Stimulated activated CD4-positive, alpha-beta T cell treated with anti-CD3 and anti-CD28 coated beads, Interleukin-1b, Interleukin-23, amount 100 ng/mL, for 24 hours (primary cell): ENCODE data around the gene NMNAT1.
"Not testable (repeated sequence)": the region's sequence is repeated elsewhere in the genome, so short reads cannot be mapped to it uniquely, and the experiment has no call there.

ENCODE experiments used
- DNase-seq, 4 experiments: peaks; one replicate each; pipeline ENCODE4 v3.0.0-alpha.2; 2020; ENCODE audit warnings: low read depth in 4 of 4, low spot score in 1 of 4

NMNAT1 gene

DNA sequence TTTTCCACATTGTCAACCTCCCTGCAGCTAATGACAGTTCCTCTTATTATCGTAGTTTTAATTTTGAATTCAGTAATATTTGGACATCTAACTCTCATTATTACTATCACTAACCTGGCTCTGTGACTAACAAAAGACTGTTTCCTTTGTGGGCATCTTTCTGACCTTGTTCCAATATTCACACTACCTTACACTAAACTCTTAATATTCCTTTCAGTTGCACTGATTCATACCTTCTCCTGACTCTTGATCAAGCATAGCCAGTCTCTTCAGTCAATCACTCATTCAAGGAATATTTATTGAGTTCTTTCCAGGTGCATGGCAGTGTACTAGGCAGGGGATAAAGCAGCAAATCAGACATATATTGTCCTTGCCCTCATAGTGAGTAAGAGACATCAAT lies 25.4 kb upstream of the NMNAT1 start:
- no peak for DNase-seq

DNA sequence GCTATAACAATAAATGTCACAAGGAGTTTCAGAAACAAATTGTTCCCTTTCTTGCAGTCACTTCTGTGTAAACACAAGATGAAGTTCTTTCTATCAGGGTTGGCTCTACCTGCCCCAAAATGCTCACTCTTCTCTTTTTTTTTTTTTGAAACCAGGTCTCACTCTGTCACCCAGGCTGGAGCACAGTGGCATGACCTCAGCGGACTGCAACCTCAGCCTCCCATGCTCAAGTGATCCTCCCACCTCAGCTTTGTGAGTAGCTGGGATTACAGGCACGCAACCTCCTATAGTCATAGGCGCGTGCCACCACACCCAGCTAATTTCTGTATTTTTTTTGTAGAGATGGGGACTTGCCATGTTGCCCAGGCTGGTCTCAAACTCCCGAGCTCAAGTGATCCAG lies 22.7 kb upstream of the NMNAT1 start:
- no peak for DNase-seq

GRCh38 chr1:9922342-9922741 lies 20.9 kb upstream of the NMNAT1 start:
- no peak for DNase-seq

DNA sequence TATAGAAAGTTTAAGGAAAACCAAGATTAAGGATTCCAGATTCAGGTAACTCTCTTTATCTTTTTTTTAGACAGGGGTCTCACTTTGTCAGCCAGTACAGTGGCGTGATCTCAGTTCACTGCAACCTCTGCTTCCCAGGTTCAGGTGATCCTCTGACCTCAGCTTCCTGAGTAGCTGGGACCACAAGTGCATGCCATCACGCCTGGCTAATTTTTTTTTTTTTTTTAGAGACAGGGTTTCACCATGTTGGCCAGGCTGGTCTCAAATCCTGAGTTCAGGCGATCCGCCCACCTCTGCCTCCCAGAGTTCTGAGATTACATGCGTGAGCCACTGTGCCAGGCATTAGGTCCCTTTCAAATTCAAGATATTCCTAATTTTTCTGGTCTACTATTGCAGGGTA lies 16.0 kb upstream of the NMNAT1 start:
- DNase-seq: no peak

GRCh38 chr1:9929431-9930385 lies 13.6 kb upstream of the NMNAT1 start:
- DNase-seq: no peak

- DNase-seq: no peak
Observed at GRCh38 chr1:9942399-9942938, 806 bp upstream of the NMNAT1 start.

DNA sequence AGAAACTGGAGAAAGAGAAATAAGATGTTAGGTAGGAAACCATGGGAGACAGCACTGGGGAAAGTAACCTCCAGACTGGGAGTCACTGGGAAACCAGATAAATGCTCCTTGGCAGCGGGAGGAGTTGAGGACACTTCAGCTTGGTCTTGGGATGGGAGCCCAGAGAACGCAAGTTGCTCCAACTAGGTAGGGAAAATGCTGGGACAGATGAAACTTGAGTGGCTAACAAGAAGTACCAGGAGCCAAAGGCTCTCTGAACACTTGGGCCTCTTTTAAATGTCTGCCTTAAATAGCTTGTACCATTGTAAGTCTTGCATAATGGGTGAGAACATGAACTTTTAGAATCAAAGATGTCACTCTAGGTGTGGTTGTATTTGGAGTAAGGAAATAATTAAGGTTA lies 3.0 kb downstream of the NMNAT1 start:
- DNase-seq: no peak

DNA sequence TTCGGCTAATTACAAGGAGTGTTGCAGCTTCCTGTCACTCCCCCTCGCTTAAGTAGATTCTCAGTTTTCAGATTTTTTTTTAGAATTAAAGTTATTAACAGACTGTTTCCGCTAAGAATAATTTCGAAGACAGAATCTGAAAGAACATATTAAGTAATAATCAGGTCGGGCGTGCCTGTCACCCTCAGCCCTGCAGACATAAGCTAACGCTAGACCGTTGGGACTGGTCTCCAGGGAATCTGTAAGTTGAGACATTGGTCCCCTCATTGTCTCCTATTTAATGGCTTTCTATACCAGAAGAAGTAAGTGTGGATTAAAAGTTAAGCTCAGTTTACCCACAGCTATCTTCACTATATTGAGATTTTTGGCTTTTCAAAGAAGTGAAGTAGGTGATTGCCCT lies 14.5 kb downstream of the NMNAT1 start:
- no peak for DNase-seq

DNA sequence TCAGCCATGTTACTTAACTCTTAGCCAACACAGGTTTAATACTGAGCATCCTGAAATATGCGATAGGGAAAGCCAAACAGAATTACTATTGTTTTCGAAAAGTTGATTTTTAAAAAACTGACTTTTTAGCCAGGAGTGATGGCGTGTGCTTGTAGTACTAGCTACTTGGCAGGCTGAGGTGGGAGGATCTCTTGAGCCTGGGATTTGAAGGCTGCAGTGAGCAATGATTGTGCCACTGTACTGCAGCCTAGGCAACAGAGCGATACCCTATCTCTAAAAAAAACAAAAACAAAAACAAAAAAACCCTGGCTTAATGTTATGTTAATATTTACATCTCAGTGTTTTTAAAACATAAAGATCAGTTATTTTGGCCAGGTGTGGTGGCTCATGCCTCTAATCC lies 16.7 kb downstream of the NMNAT1 start:
- DNase-seq: no peak

GRCh38 chr1:9960706-9961562 lies 17.7 kb downstream of the NMNAT1 start:
- DNase-seq: no peak

GRCh38 chr1:9984253-9984652 lies 41.0 kb downstream of the NMNAT1 start:
- DNase-seq: no peak

DNA sequence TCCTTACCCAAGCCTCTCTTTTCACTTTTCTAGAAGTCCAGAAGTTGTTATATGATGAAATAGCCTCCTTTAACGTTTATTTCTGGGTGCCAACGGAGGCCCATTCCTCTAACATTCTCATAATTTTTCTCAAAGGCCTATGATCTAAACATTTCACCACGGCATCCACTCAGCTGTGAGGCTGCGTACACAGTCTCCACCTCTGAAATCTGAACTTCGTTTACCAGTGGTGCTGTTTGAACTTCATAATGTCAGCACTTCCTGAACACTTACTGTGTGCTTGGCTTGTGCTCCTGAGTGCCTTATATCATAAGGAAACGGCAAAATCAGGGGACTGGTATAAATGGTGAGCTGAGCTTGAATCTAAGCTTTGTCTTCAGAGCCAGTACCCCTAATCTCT lies 41.7 kb downstream of the NMNAT1 start:
- DNase-seq: no peak

DNA sequence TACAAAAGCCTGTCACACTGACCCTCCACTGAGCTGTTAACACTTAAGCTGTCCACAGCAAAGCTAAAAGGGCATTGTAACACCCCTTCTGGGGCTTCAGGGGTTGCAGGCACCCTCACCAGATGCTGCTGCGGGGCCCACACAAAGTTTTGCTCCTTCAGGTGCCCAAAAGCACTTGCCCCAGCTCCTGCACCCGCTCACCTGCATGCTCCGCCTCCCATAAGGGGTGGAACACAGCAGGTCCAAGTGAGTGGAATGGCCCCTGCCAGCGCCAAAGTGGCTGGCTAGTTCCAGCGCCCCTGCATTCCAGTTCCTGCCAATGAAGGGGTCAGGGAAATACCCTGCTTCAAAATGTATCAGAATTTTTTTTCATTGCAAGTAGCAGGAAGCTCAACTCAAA lies 46.5 kb downstream of the NMNAT1 start:
- DNase-seq: no peak

DNA sequence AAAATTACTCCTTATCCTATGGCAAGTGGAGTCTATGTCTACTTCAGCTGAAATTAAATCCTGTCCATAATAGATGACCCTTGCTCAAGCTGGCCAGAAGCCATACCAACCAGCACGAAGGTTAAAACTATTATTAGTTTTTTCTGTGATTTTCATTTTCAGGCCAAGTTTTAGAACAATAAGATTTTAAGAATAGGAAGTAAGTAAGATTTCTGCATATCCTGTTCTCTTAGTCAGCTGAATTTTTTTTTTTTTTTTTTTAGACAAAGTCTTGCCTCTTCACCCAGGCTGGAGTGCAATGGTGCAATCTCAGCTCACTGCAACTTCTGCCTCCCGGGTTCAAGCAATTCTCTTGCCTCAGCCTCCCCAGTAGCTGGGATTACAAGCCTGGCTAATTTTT lies 47.7 kb downstream of the NMNAT1 start:
- no peak for DNase-seq

- DNase-seq: no peak
Observed at GRCh38 chr1:9992910-9993309, 49.6 kb downstream of the NMNAT1 start.

- no peak for DNase-seq
Observed at GRCh38 chr1:9993561-9994075, 50.3 kb downstream of the NMNAT1 start.

- no peak for DNase-seq
Observed at GRCh38 chr1:9996624-9997582, 53.6 kb downstream of the NMNAT1 start, which contains the start of gene RBP7. RBP7 (plus strand) TSS chr1:9997228; CDS start chr1:9997259, 31 bp downstream.

DNA sequence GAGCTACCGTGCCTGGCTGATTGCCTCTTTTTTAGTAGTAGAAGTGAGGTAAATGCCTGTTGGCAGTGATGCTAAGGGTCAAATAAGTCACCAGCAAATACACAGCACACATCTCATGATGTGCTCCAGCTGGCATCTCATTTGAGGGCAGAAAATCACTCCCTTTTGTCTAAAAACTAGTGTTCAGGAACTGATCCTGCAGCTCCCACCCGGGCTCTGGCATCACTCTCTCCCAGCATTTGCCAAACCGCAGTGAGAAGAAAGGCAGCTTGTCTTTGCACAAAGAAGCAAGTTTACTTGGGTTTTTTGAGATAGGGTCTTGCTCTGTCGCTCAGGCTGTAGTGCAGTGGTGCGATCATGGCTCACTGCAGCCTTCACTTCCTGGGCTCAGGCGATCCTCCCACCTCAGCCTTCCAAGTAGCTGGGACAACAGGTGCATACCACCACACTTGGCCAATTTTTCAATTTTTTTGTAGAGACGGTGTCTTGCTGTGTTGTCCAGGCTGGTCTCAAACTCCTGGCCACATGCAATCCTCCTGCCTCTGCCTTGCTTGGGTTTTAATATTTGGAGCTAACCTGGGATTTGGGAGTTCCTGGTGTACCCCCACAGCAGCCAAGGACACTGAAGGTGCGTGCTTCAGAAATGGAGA lies 57.9 kb downstream of the NMNAT1 start:
- DNase-seq: no peak

- DNase-seq: not testable (repeated sequence)
Observed at GRCh38 chr1:10005248-10005647, 62.0 kb downstream of the NMNAT1 start.

DNA sequence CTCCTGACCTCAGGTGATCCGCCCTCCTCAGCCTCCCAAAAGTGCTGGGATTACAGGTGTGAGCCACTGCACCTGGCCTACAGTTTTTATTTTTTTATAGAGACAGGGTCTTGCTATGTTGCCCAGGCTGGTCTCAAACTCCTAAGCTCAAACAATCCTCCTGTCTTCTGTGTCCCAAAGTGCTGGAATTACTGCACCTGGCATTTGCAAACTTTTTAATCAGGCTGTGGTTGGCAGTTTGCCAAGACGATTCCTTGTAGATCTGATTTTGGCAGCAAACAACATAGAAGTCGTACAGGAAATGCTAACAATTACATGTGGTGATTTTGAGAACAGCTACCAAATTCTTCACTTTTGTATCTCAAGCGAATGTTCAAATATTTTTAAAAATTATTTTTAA lies 63.9 kb downstream of the NMNAT1 start:
- no peak for DNase-seq
